Lower lobe of right lung (tissue), 2 donors: Measurements from ENCODE around the gene LATS1. TPM values are rescaled to one million over a fixed set of nuclear protein-coding genes. Genes with fewer than 3 reads are reported as not detected.

Experiments used
- ATAC-seq, 2 donors: fragments of 200-7000 bp; cut with Tn5 transposase; one replicate each; pipeline ENCODE4 v1.9.1; 2020 to 2022; ENCODE audit warnings: mild to moderate bottlenecking in 2 of 2, moderate library complexity in 2 of 2
- DNase-seq: peaks from one replicate; pipeline ENCODE4 v3.0.0-alpha.2; 2020
- H3K27ac ChIP-seq: fragments of 200-600 bp; one replicate; pipeline ENCODE4 v1.8.0; 2022
- H3K27me3 ChIP-seq: fragments of 200-600 bp; one replicate; pipeline ENCODE4 v1.8.0; 2022; ENCODE audit warnings: low read depth
- H3K36me3 ChIP-seq: fragments of 200-600 bp; one replicate; pipeline ENCODE4 v1.8.0; 2022; ENCODE audit warnings: mild to moderate bottlenecking
- H3K4me1 ChIP-seq: fragments of 200-600 bp; one replicate; pipeline ENCODE4 v1.8.0; 2022
- H3K4me3 ChIP-seq: fragments of 200-600 bp; one replicate; pipeline ENCODE4 v1.8.0; 2022; ENCODE audit warnings: mild to moderate bottlenecking
- H3K9me3 ChIP-seq: fragments of 200-600 bp; one replicate; pipeline ENCODE4 v1.8.0; 2022
- CTCF ChIP-seq: fragments of 200-600 bp; IDR thresholded peaks from one replicate; pipeline ENCODE4 v1.8.0; 2022; ENCODE audit warnings: antibody characterized with exemption, mild to moderate bottlenecking
- intact Hi-C: fragments of 100-400 bp; cut with DNase I; formaldehyde crosslinking; loops from one replicate; pipeline ENCODE4 v1.11.0; 2022
- total RNA-seq: library from RNA; stranded (reverse); fragmentation: NEBNext Ultra II Directional; extraction: Animal tissue kit (Norgen Biotek cat#: 25700); gene quantifications from one replicate; pipeline ENCODE4 v1.2.1, GENCODE V29; 2021
- donor health status: DM: no; HTN: yes; CAD: no; lungs with severe emphysema.

The LATS1 gene
- total RNA-seq, 1 donor from 2014 or later: 30.7 TPM

GRCh38 chr6:149714442-149714841, 3.5 kb downstream of the LATS1 start:
- H3K4me1 ChIP-seq: peaks cover 56% of the 10 kb centered on the region
- intact Hi-C loops: no loop called here
- ATAC-seq: no peak

GRCh38 chr6:149711711-149712110, 6.2 kb downstream of the LATS1 start:
- no peak for TF ChIP-seq CTCF
- H3K36me3 ChIP-seq: no peaks in the 10 kb centered on the region
- DNase-seq (no peak), ATAC-seq (no peak)
- intact Hi-C loops: no loop called here
- no peak overlapping the region for H3K27ac ChIP-seq
- no peaks in the 10 kb centered on the region for H3K9me3 ChIP-seq
- no peaks in the 10 kb centered on the region for H3K27me3 ChIP-seq
- H3K4me1 ChIP-seq: peaks cover 66% of the 10 kb centered on the region
- no peak overlapping the region for H3K4me3 ChIP-seq

More at GRCh38 chr6:149714442-149714841, 3.5 kb downstream of the LATS1 start:
- Histone ChIP-seq H3K4me3 (no peak overlapping the region), H3K9me3 (no peaks in the 10 kb centered on the region), H3K27ac (no peak overlapping the region), H3K27me3 (no peaks in the 10 kb centered on the region), H3K36me3 (no peaks in the 10 kb centered on the region)
- DNase-seq: no peak
- TF ChIP-seq CTCF: no peak

GRCh38 chr6:149701714-149702113, 16.2 kb downstream of the LATS1 start:
- Histone ChIP-seq H3K27ac (no peak overlapping the region), H3K4me1 (peaks cover 21% of the 10 kb centered on the region), H3K36me3 (peaks cover 16% of the 10 kb centered on the region), H3K27me3 (no peaks in the 10 kb centered on the region), H3K9me3 (no peaks in the 10 kb centered on the region), H3K4me3 (no peak overlapping the region)
- DNase-seq (no peak), ATAC-seq (no peak)
- intact Hi-C loops: no loop called here
- TF ChIP-seq CTCF: no peak

- no peak for TF ChIP-seq CTCF
- ATAC-seq: no peak
Observed at GRCh38 chr6:149699150-149699549, 18.8 kb downstream of the LATS1 start.

GRCh38 chr6:149698175-149698574, 19.7 kb downstream of the LATS1 start:
- H3K4me1 ChIP-seq: peaks cover 21% of the 10 kb centered on the region
- no peak overlapping the region for H3K27ac ChIP-seq
- intact Hi-C loops: no loop called here
- no peak for DNase-seq
- no peak overlapping the region for H3K4me3 ChIP-seq
- peaks cover 39% of the 10 kb centered on the region for H3K36me3 ChIP-seq
- no peak for ATAC-seq
- TF ChIP-seq CTCF: no peak
- no peaks in the 10 kb centered on the region for H3K27me3 ChIP-seq
- no peaks in the 10 kb centered on the region for H3K9me3 ChIP-seq

More at GRCh38 chr6:149699150-149699549, 18.8 kb downstream of the LATS1 start:
- Histone ChIP-seq H3K36me3 (peaks cover 29% of the 10 kb centered on the region), H3K4me1 (peaks cover 21% of the 10 kb centered on the region), H3K9me3 (no peaks in the 10 kb centered on the region), H3K27me3 (no peaks in the 10 kb centered on the region), H3K4me3 (no peak overlapping the region), H3K27ac (no peak overlapping the region)
- DNase-seq: no peak
- intact Hi-C loops: no loop called here

GRCh38 chr6:149696901-149697300, 21.0 kb downstream of the LATS1 start:
- Histone ChIP-seq H3K4me1 (peaks cover 13% of the 10 kb centered on the region), H3K9me3 (no peaks in the 10 kb centered on the region), H3K27me3 (no peaks in the 10 kb centered on the region), H3K36me3 (peaks cover 49% of the 10 kb centered on the region), H3K4me3 (no peak overlapping the region), H3K27ac (no peak overlapping the region)
- TF ChIP-seq CTCF: no peak
- ATAC-seq (no peak), DNase-seq (no peak)
- intact Hi-C loops: no loop called here
